Fibroblast of mammary gland (primary cell): Measurements from ENCODE around the gene ATP6V0A1.
"Not testable (repeated sequence)": the region's sequence is repeated elsewhere in the genome, so short reads cannot be mapped to it uniquely, and the experiment has no call there.

Experiments used
- DNase-seq: peaks from one replicate; pipeline ENCODE4 v3.0.0-alpha.2; 2010; ENCODE audit warnings: low read depth
- H3K4me3 ChIP-seq: 2 replicates; pipeline ENCODE4 v1.5.1; 2011; ENCODE audit warnings: low read depth, mild to moderate bottlenecking, low read length, moderate library complexity; ENCODE audit not compliant: control insufficient read depth
- TF ChIP-seq, protein P1 (sequence below): conservative IDR thresholded peaks from 2 replicates; pipeline ENCODE4 v1.5.1; 2011; ENCODE audit warnings: low read depth, low read length, inconsistent platforms; ENCODE audit not compliant: control insufficient read depth, insufficient read depth

ATP6V0A1 gene

DNA sequence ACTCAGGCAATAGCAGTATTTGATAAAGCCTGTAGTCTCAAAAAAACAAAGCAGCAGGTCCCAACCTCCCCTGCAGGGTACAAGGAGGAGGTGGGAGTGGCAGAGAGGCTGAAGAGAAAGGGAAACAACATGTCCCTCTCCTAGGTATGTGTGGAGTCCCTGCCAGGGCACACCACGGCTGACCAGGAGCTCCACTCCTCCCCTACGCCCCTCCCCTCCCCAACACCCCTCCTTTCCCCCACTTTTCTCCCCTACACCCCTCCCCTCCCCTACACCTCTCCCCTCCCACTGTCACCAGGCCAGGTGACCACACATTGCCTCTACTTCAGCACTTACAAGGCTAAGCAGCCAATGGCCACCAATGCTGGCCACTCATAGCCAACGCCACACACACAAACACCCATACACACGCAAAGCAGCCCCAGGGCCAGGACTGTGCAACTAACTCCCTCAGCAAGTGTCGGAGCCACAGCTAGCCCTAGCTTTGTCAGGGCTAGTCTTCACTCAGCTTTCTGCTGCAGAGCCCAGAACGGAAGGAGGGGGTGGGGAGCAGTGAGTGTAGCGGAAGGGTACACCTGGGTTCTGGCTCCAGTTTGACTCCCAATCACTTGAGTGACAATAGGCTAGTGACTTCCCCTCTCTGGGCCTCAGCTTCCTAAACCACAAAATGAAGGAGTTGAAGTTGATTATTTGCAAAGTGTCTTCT is 43.8 kb upstream of the ATP6V0A1 start:
- no peak overlapping the region for H3K4me3 ChIP-seq
- TF ChIP-seq, protein P1, sequence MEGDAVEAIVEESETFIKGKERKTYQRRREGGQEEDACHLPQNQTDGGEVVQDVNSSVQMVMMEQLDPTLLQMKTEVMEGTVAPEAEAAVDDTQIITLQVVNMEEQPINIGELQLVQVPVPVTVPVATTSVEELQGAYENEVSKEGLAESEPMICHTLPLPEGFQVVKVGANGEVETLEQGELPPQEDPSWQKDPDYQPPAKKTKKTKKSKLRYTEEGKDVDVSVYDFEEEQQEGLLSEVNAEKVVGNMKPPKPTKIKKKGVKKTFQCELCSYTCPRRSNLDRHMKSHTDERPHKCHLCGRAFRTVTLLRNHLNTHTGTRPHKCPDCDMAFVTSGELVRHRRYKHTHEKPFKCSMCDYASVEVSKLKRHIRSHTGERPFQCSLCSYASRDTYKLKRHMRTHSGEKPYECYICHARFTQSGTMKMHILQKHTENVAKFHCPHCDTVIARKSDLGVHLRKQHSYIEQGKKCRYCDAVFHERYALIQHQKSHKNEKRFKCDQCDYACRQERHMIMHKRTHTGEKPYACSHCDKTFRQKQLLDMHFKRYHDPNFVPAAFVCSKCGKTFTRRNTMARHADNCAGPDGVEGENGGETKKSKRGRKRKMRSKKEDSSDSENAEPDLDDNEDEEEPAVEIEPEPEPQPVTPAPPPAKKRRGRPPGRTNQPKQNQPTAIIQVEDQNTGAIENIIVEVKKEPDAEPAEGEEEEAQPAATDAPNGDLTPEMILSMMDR = no peak
- DNase-seq = no peak

DNA sequence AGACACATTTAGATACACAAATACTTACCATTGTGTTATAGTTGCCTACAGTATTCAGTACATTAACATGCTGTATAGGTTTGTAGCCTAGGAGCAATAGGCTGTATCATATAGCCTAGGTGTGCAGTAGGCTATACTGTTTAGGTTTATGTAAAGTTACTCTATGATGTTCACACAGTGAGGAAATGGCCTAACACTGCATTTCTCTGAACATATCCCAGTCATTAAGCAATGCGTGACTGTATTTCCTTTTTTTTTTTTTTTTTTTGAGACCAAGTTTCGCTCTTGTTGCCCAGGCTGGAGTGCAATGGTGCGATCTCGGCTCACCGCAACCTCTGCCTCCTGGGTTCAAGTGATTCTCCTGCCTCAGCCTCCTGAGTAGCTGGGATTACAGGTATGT is 40.7 kb upstream of the ATP6V0A1 start:
- DNase-seq, H3K4me3 ChIP-seq: not testable (repeated sequence)

DNA sequence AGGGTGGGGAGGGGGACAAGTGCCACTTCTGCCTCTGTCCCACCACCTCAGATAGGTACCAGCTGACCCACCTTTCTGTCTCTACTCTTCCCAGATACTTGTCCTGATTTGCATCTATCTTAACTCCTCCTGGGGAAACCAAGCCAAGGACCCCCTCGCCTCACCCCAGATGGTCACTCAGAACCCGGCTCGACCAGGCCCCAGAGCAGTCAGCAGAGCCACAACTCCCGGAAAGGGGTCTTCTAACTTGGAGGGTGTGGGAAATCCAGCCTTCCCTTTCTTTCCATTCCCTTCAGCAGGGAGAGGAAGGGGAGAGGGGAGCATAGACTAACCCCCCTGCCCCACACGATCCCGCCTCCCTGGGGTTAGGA is 37.6 kb upstream of the ATP6V0A1 start:
- TF ChIP-seq, protein P1 = no peak
- peak overlapping the region; percentile 98 for H3K4me3 ChIP-seq
- DNase-seq = no peak

DNA sequence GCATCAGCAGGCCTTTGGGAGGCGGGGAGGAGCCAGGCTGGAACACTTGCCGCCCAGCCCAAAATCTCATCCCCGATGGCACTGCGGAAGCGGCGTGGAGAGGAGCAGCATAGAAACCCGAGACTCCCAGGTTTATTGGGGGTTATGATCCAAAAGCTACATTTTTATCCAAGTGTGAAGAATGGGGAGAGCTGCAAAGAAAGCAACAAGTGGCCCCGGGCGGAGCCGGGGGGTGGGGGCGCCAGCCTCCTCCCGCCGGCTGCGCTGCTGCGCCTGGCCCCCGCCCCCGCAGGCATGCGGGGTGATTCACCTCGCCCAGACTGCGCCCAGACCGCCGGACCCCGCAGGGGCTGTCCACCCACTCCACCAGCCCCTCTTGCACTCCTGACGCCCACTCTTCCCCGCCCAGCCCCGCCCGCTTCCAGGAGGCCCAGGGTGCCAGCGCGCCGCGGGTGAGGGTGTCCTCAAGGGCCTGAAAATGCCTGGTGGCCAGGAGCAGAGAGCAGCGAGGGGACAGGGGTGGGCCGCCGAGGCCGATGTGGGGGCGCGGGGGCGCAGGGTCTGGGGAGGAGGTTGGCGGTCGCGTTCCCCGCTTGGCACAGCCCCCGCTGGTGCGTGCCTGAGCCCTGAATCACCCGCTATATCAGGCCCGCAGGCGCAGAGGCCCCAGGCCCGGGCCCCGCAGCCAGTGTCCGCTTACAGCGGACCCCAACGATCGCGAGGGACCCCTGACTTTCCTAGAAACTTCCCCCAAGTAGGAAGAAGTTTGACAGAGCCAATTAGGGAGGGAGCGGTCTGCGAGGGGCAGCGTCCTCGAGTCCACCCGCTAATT is 37.0 kb upstream of the ATP6V0A1 start:
- TF ChIP-seq, protein P1 = no peak
- DNase-seq = peak; percentile 84
- peak overlapping the region; percentile 98 for H3K4me3 ChIP-seq

DNA sequence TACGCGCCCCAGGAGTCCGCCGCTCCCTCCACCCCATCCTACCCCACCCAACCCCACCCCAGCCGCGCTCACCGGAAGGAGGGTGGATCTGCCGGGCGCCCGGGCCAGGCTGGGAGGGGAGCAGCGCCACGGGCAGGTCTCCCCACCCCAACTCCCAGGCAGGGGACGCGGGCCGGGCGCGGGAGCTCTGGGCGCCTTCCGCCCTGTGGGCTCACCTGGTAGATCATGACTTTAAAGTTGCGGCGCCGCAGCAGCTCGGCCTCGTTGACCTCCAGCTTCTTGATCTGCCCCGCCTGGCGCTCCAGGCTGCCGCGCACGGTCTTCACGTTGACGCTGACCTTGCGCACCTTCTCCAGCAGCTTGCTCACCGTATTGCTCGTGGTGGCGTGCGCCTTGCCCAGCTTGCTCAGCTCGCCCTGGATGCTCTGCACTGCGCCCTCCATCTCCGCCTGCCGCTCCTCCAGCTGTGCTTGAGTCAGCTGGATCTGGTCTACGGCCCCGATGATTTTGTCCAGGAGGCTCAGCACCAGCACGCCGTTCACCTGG is 36.2 kb upstream of the ATP6V0A1 start:
- TF ChIP-seq, protein P1 = no peak
- no peak for DNase-seq
- peak overlapping the region; percentile 98 for H3K4me3 ChIP-seq

DNA sequence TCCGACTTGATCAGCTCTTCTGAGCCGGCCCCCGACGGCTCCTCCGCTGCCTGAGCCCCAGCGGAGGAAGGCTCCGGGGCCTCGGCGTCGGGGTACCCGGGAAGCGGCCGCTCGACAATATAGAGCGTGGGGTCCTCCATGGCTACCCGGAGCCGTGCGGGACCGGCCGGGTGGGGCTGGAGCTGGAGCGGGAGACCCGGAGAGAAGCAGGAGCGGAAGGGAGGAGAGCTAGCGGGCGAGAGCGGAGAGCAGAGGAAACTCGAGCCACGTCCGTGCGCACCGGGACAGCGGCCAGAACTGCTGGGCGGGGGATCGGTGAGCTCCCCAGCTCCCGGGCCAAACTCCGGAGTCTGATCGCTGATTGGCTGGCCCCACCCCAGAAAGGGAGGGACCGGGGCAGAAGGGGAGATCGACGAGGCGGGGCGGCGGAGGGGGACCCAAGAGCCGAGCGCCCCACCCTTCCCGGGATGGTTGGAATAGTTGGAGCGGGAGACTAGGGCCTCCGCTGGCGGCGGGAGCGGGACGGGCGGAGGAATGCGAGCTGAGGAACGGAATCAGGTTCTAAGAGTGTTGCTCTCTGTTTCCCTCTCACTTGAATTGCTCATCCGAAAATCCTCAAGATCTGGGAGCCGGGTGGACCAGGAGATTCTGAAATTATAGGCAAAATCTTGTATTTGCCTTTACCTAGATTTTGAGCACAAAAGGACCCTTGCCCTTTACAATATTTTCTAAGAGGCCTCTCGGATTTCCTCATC is 35.5 kb upstream of the ATP6V0A1 start, which contains the start of gene CAVIN1:
Gene CAVIN1 (minus strand): TSS at position 299 of the 755 bp plus-strand sequence. CDS start 159 bp downstream, at position 140.
- H3K4me3 ChIP-seq = peak within 1 kb of the TSS; percentile 98
- TF ChIP-seq, protein P1 = no peak
- peak; percentile 97 for DNase-seq
